Right kidney (tissue), 9 donors: ENCODE data around the gene PRXL2C.
"Not testable (repeated sequence)": the region's sequence is repeated elsewhere in the genome, so short reads cannot be mapped to it uniquely, and the experiment has no call there.

ENCODE experiments used
- DNase-seq: peaks from one replicate; pipeline ENCODE4 v3.0.0-alpha.2; 2016
- long read RNA-seq, 8 donors: transcript quantifications; one replicate each; lab custom pipeline, GENCODE V29; 2026

Gene PRXL2C, protein sequence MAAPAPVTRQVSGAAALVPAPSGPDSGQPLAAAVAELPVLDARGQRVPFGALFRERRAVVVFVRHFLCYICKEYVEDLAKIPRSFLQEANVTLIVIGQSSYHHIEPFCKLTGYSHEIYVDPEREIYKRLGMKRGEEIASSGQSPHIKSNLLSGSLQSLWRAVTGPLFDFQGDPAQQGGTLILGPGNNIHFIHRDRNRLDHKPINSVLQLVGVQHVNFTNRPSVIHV
- long read RNA-seq, donor 1, partial matches to known transcripts, result 0 of 2 reads
- long read RNA-seq, donor 1, other reads (novel, unspliced or antisense), result 0 of 2 reads
- long read RNA-seq, donor 2, partial matches to known transcripts, result 0 of 3 reads
- long read RNA-seq, donor 2, other reads (novel, unspliced or antisense), result 0 of 3 reads
- long read RNA-seq, donor 3, partial matches to known transcripts, result 0 of 1 reads
- long read RNA-seq, donor 3, other reads (novel, unspliced or antisense), result 0 of 1 reads
- long read RNA-seq, donor 4, partial matches to known transcripts, result 0 of 1 reads
- long read RNA-seq, donor 4, other reads (novel, unspliced or antisense), result 0 of 1 reads
- long read RNA-seq, donor 5, partial matches to known transcripts, result 0 of 2 reads
- long read RNA-seq, donor 5, other reads (novel, unspliced or antisense), result 0 of 2 reads
- long read RNA-seq, donor 6, transcript PRXL2C-201 (6 exons, 2,863 nt), result major isoform, 5 of 6 reads
- long read RNA-seq, donor 6, partial matches to known transcripts, result 0 of 6 reads
- long read RNA-seq, donor 6, other reads (novel, unspliced or antisense), result 0 of 6 reads
- long read RNA-seq, donor 7, transcript PRXL2C-201 (6 exons, 2,863 nt), result major isoform, 7 of 8 reads
- long read RNA-seq, donor 7, partial matches to known transcripts, result 0 of 8 reads
- long read RNA-seq, donor 7, other reads (novel, unspliced or antisense), result 0 of 8 reads
- long read RNA-seq, donor 8, result 0 reads

DNA sequence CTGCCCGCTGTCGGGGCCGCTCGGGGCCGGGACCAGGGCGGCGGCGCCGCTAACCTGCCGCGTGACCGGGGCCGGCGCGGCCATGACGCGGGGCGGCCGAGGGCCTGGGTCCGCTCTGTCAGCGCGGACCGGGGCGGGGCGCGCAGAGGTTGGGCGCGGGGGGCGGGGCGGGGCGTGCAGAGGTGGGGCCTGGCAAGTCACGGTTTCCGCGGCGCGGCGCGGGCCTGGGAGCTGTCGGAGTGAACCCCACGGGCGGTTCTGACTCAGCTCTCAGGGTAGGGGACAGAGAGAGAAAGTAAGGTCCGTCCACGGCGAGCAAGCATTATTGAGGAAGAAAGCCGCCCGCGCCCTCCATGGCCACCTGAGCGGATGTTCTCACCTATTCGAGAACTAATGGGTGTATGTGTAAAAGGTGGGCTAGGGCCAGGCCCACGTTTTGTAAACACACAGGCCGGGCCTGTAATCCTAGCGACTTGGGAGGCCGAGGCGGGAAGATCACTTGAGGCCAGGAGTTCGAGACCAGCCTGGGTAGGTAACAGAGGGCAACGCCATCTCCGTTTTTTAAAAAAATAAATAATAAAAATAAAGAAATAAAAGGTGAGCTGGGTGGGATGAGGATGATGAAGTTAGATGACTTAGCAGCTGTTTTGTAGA, at the start of gene PRXL2C:
TSS of gene PRXL2C (minus strand) at position 120 of the 654 bp plus-strand sequence. CDS start at position 84, 36 bp downstream.
- DNase-seq, result peak; percentile 61

DNA sequence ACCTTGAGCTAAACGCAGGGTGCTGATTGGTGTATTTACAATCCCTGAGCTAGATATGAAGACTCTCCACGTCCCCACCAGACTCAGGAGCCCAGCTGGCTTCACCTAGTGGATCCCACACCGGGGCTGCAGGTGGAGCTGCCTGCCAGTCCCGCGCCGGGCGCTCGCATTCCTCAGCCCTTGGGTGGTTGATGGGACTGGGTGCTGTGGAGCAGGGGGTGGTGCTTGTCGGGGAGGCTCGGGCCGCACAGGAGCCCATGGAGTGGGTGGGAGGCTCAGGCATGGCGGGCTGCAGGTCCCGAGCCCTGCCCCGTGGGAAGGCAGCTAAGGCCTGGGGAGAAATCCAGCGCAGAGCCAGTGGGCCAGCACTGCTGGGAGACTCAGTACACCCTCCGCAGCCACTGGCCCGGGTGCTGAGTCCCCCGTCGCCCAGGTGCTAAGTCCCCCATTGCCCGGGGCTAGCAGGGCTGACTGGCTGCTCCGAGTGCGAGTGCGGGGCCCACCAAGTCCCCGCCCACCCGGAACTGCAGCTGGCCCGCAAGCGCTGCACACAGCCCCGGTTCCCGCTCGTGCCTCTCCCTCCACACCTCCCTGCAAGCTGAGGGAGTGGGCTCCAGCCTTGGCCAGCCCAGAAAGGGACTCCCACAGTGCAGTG, 45.7 kb upstream of the PRXL2C start:
- not testable (repeated sequence) for DNase-seq

DNA sequence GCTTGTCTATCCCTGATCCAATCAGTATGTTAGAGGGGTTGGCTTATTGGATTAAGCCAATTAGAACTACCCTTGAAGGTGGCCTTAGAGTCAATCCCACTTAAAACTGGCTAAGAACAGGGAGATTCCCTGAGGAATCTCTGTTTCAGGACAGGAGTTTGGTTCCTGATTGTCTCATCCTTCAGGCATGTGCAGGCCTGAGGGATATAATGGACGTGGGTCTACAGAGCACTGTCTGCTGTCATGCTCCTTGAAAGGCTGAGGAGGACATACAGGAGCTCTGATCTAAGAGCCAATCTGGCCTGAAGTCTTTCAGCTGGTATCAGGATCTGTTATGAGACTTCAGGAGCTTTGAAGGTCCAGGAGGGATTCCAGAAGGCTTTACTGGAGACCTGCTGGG, 36.2 kb upstream of the PRXL2C start:
- DNase-seq, result no peak

DNA sequence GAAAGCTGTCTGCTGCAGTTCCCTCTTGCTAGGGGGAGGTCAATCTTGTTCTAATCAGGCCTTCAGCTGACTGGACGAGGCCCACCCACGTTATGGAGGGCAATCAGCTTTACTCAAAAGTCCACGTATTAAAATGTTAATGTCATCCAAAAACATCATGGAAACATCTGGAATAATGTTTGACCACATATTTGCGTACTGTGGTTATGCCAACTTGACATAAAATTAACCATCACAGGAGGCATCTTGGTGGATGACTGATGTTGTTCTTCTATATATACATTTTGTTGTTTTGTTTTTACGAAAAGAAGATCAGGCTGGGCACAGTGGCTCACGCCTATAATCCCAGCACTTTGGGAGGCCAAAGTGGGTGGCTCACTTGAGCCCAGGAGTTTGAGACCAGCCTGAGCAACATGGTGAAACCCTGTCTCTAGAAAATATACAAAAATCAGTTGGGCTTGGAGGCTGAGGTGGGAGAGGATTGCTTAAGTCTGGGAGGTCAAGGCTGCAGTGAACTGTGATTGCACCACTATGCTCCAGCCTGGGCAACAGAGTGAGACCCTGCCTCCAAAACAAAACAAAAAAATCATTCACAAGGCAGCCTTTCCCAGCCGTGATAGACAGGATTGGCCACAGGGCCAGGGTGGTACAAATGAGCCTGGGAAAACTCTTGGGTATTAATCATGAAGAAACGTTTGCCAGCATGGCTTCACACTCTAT, 33.8 kb upstream of the PRXL2C start:
- DNase-seq, result no peak

DNA sequence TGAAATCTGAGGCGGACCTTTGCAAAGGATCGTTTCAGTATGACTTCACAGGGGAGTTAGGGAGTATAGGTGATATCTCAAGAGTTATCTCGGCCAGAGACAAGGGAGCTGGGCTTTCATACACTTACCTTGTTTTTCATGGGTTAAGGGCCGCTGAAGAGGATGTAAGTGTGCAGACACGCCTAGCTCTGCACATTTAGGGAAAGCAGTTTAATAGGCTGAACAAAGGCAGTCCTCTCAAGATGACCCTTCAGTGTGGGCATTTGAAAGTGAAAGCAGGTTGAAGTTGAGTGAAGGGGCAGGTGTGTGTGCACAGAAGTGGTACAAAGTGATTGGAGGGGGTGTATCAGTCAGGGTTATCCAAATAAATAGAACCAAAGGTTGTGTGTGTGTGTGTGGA, 33.1 kb upstream of the PRXL2C start:
- DNase-seq, result no peak

DNA sequence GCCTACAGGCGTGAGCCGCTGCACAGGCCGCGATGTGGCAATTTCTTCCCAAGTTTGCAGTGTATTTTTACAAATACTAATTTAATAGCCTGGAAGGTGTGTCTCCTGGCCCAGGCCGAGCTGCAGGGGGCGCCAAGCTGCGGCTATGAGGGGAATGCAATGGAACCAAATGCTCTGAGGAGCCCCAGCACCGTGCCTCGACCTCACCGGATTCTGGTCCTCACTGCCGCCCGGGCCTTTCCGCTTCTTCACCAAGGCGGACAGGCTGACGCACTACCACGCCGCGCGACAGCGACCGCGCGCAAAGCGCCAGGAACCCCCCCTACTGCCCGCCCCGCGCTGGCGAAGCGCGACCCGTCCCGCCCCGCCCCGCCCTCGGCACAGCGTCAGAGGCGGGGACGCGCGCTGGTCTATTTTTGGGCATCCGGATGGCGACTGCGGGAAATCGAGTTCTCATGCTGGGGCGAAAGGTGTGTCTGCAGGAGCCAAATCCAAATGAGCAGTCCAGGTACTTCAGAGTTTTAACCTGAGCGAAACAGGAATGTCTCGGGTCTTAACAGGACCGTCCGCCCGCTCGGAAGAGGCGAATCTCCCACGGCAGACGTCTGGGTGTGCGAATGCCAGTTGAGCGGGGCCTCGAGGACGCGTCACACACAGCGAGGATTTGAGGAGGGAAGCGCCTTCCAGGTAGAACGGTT, 31.7 kb upstream of the PRXL2C start:
- peak; percentile 81 for DNase-seq

DNA sequence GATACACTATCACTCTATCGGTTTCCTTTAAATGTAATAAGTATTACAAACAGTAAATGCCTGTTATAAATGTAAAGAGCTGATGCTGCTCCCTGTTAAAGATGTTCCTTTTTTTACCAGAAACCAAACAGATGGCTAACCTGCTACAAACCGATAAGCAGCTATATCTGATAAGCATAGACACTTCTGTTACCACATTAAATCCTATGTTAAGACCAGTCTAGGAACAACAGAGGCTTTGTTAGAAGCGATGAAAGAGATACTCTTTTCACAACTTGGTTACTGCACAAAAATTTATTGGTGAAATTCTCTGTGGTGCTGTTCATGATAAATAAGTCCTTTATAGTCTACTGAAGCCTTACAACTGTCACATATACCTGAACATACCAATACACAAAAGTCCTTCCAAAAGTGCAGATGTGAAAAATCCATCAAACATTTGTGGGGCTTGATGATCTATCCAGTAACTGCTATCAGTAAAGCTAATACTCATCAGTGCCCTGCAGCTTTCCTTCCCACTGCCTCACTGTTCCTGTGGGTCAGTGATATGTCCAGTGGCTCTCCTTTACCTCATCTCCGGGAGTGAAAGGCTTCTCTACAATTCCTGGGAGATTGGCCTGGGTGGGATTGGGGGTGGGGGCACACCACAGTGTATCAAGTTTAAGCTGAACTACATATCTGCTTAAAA, 25.8 kb upstream of the PRXL2C start:
- no peak for DNase-seq

DNA sequence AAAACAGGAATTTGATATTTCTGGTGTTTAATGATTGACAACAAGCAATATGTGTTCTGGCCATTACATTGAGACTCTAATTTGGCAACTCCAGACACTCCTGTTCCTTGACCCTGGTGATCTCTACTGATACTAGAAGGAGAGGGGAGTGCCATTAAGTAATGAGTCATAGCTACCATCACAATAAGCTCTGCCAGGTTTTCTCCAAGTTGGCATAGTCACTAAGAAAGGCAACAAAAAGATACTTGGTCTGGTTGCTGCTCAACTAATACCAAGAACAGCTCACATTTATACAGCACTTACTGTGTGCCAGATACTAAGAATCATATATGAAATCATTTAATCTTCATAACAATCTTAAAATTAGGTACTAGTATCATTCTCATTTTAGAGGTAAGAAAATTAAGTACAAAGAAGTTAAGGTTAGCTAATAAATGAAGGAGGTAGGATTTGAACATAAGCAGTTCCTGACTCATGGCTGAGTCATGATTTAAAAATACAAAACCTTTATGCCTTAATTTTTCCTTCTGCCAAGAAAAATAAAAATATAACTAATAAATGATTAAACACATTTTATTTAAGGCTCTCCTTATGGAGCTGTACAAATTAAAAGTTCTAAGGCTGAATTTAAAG, 19.9 kb upstream of the PRXL2C start:
- DNase-seq, result no peak

DNA sequence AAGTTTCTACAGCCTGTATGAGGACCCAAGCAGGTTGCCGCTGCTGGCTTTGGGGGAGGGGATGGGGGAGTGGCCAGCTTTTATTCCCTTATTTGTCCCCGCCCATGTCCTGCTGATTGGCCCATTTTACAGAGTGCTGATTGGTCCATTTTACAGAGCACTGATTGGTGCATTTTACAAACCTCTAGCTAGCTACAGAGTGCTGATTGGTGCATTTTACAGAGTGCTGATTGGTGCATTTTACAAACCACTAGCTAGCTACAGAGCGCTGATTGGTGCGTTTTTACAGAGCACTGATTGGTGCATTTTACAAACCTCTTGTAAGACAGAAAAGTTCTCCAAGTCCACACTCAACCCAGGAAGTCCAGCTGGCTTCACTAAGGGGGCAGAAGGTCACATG, 18.7 kb upstream of the PRXL2C start:
- not testable (repeated sequence) for DNase-seq

DNA sequence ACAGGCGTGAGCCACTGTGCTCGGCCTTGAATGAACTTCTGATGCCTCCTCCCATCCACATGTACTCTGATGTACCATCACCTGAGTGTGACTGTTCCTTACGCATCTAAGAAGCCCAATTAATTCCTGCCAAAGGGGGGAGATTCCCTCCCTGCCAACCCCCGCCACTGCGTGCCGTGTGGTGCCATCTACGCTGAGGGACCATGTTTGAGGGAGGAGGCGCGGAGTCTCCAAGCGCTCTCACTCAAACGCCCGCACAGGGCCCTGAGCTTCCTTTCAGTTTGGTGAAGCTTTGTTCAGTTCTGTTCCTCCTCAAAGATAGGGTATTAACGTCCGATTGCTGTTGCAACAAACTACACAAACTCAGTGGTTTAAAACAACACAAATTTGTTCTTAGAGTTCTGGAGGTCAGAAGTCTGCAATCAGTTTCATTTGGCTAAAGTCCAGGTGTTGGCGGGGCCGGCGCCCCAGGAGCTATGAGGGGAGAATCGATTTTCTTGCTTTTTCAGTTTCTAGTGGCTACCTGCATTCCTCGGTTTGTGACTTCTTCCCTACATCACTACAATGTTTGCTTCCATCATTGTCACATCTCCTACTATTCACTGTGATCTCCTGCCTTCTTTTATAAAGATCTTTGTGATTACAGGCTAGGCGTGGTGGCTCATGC, 13.9 kb upstream of the PRXL2C start:
- DNase-seq, result no peak

DNA sequence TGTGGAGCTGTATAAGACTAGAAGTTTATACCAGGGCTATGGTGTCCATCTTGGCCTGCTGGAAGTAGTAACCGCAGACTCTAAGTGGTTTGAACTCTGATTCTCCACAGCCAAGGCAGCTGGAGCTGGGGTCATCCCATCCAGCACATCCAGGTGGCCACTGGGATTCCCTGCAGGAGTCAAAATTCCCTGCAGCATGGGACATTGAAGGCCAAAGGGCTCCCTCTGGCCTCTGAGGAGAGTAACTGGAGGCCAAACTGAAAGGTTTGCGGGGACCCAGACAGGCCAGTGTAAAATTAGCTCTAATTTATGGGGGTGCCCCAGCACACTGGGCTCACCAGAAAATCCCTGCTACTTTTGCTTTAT, 12.2 kb upstream of the PRXL2C start:
- DNase-seq, result no peak

DNA sequence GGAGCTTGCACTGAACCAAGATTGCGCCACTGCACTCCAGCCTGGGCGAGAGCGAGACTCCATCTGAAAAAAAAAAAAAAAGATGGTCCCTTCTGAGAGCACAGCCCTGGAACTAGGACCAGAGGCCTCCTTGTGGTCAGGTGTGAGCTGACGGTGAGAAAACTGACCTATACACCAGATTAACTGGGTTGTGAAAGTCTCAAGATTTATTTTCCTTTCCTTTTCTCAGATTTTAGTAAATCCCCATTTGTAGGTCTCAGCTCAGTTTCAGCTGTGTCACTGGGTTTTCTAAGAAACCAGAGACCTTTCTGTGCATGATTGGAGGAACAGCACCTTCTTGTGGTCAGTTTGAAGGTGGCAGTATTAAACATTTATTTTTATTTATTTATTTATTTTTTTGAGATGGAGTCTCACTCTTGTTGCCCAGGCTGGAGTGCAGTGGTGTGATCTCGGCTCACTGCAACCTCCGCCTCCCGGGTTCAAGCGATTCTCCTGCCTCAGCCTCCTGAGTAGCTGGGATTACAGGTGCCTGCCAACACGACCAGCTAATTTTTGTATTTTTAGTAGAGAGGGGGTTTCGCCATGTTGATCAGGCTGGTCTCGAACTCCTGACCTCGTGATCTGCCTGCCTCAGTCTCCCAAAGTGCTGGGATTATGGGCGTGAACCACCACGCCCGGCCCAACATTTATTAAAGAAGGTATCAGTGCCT, 11.7 kb upstream of the PRXL2C start:
- DNase-seq, result peak; percentile 36

DNA sequence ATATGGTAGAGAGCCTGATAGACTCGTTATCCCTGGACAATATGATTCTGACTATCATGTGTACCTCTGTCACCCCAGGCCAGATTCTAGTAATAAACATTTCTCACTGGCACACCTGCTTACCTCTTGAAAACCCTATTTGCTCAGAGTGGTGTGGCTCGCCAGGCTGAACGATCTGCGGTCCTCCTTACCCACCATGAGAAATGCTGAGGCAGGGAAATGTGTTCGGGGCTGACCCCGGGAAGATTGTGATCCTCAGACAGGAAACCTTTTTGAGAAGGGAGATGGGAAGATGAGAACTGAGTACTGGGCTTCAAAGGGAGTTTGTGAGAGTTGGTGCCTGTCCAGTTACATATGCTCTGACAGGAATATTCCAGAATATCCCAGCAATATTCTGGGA, 10.7 kb upstream of the PRXL2C start:
- DNase-seq, result no peak

DNA sequence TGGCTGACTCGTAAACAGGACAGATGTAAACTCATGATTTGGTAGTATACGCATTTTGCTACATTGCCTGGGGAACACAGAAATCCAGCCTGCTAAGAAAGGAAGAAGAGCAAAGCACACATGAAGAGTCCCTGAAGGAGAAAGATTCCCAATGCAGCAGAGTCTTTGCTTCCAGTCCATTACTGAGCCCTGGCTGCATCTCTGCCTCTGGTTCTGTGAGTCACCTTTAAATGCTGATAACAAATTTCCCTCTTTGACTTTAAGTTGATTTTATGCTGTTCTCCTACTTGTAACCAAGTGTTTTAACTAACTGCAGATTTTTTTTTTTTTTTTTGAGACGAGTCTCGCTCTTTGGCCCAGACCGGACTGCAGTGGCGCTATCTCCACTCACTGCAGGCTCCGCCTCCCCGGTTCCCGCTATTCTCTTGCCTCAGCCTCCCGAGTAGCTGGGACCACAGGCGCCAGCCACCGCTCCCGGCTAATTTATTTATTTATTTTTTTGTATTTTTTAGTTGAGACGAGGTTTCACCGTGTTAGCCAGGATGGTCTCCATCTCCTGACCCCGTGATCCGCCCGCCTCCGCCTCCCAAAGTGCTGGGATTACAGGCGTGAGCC, 8.5 kb upstream of the PRXL2C start:
- DNase-seq, result no peak

DNA sequence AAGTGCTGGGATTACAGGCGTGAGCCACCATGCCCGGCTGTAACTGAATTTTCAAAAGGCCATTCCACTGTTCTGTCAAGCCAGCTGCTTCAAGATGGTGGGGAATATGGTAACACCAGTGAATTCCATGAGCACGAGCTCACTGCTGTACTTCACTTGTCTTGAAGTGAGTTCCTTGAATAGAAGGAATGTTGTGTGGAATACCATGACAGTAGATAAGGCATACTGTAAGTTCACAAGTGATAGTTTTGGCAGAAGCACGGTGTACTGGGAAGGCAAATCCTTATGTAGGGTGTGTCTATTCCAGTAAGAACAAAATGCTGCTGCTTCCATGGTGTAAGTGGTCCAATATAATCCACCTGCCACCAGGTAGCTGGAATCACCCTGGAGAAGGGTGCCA, 6.6 kb upstream of the PRXL2C start:
- DNase-seq, result no peak

DNA sequence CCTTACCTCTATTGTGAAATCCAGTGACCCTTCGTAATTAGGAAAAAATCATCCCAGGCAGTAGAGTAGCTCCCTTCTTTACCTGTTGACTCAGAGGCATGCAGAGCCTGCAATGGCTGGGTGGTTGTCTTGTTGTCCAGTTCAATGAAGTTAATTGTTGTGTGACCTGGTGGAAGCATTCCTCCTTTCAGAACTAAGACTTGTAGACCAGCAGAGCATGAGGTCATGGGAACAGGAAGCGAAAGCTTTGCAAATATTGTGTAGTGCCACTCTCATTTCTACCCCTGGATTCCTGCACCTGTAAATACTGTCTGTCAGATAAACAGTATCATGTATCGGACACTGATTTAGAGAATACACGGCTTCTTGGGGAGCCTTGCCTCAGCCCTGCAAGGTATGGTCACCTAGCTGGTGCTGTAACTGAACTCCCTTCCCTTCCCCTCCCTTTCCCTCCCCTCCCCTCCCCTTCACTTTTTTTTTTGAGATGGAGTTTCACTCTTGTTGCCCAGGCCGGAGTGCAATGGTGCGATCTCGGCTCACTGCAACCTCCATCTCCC, 5.7 kb upstream of the PRXL2C start:
- DNase-seq, result no peak

DNA sequence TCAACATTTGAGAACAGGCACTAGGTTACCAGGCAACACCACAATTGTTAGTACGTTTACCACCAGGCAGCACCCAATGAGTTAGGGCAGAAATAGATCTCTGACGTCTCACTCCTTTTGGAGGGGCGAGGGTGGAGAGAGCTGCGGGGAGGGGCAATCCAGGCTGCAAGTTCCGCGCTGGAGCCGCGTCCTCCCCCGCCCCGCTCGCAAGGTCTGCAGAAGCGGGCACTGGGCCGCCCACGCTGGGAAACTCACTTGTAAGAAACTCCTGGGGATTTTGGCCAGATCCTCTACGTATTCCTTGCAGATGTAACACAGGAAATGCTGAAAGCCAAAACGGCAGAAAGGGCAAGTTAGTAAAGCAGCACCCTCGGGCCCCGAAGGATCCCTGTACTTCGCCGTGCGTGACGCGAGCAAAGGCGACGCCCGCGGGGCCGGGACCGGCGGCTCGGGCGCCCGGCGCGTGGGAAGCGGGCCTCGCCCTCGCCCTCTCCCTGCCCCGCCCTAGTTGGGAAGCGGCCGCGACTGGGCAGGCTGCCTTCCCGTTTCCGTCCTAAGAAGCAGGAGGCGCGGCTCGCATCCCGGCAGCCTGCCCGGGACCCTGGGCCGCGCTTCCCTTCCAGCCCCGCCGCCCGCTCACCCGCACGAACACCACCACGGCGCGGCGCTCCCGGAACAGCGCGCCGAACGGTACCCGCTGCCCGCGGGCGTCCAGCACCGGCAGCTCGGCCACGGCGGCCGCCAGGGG, 493 bp downstream of the PRXL2C start:
- DNase-seq, result peak; percentile 90
